Esophagus (tissue), 2 donors: ENCODE data around the gene MRPL58. TPM values are rescaled to one million over a fixed set of nuclear protein-coding genes. Genes with fewer than 3 reads are reported as not detected.

ENCODE experiments used
- H3K27ac ChIP-seq, 2 donors: one replicate each; pipeline ENCODE4 v1.5.1; 2013; ENCODE audit warnings: low read depth in 2 of 2, mild to moderate bottlenecking in 2 of 2, inconsistent platforms in 1 of 2, low read length in 1 of 2, moderate library complexity in 1 of 2
- H3K27me3 ChIP-seq, 2 donors: one replicate each; pipeline ENCODE4 v1.6.1; 2013; ENCODE audit warnings: low read length in 2 of 2, control low read depth in 1 of 2, mild to moderate bottlenecking in 1 of 2; ENCODE audit not compliant: insufficient read depth in 2 of 2, control insufficient read depth in 1 of 2
- H3K36me3 ChIP-seq, 2 donors: one replicate each; pipeline ENCODE4 v1.6.1; 2013; ENCODE audit warnings: low read length in 1 of 2; ENCODE audit not compliant: control insufficient read depth in 2 of 2, insufficient read depth in 2 of 2
- H3K4me1 ChIP-seq, 2 donors: one replicate each; pipeline ENCODE4 v1.6.1; 2013; ENCODE audit warnings: low read length in 1 of 2; ENCODE audit not compliant: control insufficient read depth in 2 of 2, insufficient read depth in 2 of 2
- H3K4me3 ChIP-seq, 2 donors: one replicate each; pipeline ENCODE4 v1.5.1; 2013; ENCODE audit warnings: low read length in 2 of 2, mild to moderate bottlenecking in 2 of 2, low read depth in 1 of 2, moderate library complexity in 1 of 2
- H3K9me3 ChIP-seq, 2 donors: one replicate each; pipeline ENCODE4 v1.6.1; 2013; ENCODE audit warnings: mild to moderate bottlenecking in 2 of 2, low read depth in 1 of 2, low read length in 1 of 2, moderate library complexity in 1 of 2; ENCODE audit not compliant: control insufficient read depth in 2 of 2, insufficient read depth in 1 of 2
- WGBS, 2 donors: extraction: QIAGEN DNeasy Blood & Tissue Kit; methylation state at CpG; one replicate each; pipeline ENCODE4 v1.1.7; 2013; 5-methylcytosine and 5-hydroxymethylcytosine counted together
- polyA plus RNA-seq, 2 donors: library from polyadenylated mRNA; stranded (reverse); fragments of 200-250 nt; gene quantifications; one replicate each; pipeline ENCODE4 v1.2.3, GENCODE V29; 2013
- donor health status: healthy with polysubstance abuse.
- donor health status: Bipolar disorder and iron deficiency.

MRPL58 gene
- polyA plus RNA-seq, 2 donors, result 31.8 to 42.4 TPM

DNA sequence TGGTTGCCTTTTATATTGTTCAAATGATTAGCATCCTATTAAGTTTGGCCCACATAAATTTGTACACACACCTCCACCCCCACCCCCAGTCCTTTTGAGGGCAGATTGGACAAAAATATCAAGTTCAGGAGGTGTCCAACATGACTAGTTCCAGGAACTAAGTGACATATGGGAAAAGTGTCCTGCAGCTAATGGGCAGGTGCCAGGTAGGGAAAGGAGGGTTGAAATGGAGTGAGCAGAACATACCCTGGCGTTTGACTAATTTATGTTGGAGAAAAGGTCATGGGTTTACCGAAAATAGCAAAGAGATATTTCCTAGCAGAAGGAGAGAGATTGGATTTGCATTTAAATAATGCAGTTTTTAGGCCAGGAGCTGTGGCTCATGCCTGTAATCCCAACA lies 39.5 kb downstream of the MRPL58 start:
- H3K4me1 ChIP-seq, result no peaks in the 10 kb centered on the region
- no peak overlapping the region for H3K27ac ChIP-seq
- H3K4me3 ChIP-seq, result no peak overlapping the region
- no peaks in the 10 kb centered on the region for H3K27me3 ChIP-seq
- no peaks in the 10 kb centered on the region for H3K9me3 ChIP-seq
- H3K36me3 ChIP-seq, result peaks cover 3 to 11% of the 10 kb centered on the region in 2 donors
- 80 to 86% methylated on average over 2 of the region's 2 CpGs for WGBS, 2 donors

DNA sequence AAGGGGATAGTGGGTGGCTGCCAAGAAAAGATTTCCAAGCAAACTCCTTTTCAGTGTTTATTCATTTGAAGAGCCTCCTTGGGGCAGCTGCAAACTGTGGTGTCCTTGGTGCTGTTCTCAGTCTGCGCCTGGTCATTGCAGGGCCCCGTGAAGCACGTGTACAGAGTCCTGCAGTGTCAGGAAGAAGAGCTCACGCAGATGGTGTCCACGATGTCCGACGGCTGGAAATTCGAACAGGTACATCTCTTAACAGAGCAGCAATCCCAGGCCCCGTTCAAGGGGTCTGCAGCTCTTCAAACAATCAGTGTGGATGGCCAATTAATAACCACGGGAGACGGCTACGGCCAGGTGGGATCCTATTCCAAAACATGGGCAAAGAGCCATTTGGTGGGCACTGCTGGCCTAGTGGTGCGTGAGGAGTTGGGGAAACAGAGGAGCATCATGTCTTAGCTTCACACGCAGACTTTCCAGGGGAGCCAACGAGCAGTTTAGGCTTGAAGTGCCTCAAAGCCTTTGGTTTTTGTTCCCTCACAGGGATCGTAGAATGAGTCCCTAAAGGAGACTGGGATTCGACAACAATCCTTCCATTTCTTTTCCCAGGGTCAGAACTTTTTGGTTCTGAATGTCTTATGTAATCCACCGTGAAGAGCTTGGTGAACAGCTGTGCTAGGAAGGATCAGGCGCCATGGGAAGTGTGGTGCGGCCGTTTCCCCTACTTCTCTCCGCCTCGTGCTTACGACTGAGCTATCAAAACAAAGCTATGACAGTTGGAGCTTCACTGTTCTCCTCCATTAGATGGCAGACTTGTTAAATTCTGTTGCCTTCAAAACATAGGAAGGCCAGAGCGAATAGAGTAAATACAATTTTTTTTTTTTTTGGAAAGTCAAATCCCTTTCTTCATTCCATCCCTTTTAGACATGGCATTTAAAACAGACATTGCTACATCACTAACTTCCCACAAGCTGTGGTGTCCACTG lies 47.2 kb downstream of the MRPL58 start:
- Histone ChIP-seq H3K27me3 (no peaks in the 10 kb centered on the region), H3K9me3 (no peaks in the 10 kb centered on the region), H3K4me1 (peaks cover 0 to 3% of the 10 kb centered on the region in 2 donors), H3K27ac (peak overlapping the region; percentile 2 to 72), H3K4me3 (no peak overlapping the region), H3K36me3 (peaks cover 10 to 24% of the 10 kb centered on the region in 2 donors)
- WGBS, 2 donors, result 65 to 68% methylated on average over 25 of the region's 25 CpGs

DNA sequence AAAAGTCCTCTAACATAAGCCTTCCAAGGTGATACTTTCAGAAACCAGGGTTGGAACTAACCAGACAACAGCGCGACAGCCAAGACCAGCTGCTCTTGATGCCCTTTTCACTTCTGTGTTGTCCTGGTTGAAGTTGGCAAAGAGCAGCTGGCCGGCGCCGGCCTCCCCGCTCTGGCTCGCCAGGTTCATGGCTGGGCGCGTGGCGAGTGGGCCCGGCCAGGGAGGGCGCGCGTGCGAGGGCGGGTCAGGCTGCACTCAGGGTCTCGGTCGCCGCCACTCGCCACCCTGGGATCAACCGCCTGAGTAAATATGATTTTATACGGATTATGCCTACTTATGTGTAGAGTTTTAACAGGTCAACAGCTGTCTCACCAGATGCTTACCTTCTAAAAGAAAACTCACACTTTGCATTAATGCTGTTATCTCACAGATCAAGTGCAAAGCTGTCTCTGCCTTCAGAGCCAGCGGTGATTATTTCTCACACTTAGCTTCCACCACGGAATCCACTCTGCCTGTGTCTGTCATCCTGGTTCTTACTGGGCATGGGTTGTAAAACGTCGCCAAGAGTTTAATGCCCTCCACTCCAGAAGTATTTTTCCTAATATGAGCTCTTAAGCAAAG lies 48.1 kb downstream of the MRPL58 start:
- peak overlapping the region in 1 of 2 donors; percentile 68 for H3K27ac ChIP-seq

DNA sequence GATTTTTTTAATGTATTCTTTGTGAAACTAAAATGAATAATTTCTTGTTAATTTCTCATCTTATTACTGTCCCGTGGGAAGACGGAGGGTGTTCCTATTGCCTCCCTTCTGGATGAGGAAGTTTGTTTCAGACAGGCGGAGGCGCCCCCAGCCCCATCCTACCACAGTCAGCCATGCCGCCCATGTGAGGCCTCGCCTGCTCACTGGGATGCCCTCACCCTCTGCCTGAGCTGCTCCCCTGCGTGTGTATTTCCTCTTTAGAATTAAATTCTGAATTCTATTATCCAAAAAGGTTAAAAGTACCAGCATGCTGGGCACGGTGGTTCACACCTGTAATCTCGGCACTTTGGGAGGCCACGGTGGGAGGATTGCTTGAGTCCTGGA lies 48.6 kb downstream of the MRPL58 start:
- H3K27me3 ChIP-seq, result no peaks in the 10 kb centered on the region
- no peak overlapping the region for H3K4me3 ChIP-seq
- H3K4me1 ChIP-seq, result peaks cover 0 to 3% of the 10 kb centered on the region in 2 donors
- peaks cover 10 to 31% of the 10 kb centered on the region in 2 donors for H3K36me3 ChIP-seq
- H3K27ac ChIP-seq, result no peak overlapping the region
- H3K9me3 ChIP-seq, result no peaks in the 10 kb centered on the region
- 95 to 97% methylated on average over 10 of the region's 10 CpGs for WGBS, 2 donors

More for the DNA sequence above, 48.1 kb downstream of the MRPL58 start:
- H3K4me3 ChIP-seq, result no peak overlapping the region
- no peaks in the 10 kb centered on the region for H3K9me3 ChIP-seq
- peaks cover 0 to 3% of the 10 kb centered on the region in 2 donors for H3K4me1 ChIP-seq
- peaks cover 10 to 31% of the 10 kb centered on the region in 2 donors for H3K36me3 ChIP-seq
- H3K27me3 ChIP-seq, result no peaks in the 10 kb centered on the region
- WGBS, 2 donors, result 94 to 96% methylated on average over 26 of the region's 26 CpGs

DNA sequence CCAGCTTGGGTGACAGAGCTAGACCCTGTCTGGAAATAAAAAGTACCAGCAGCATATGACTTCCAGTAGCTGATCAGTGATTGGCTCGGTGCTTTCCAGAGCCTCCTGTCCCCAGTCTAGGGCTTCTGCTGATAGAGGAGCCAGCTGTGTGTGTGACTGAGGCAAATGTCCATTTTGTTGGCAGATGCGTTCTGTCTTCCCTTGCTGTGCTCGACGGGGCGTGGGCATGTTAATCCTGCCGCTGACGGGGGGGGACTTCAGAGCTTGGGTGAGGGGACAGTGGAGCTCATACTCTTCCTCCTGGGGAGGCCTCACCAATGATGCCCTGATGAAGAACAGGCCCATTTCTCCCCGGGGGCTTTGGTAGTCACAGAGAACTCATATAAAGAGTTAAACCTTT lies 49.1 kb downstream of the MRPL58 start:
- H3K27ac ChIP-seq, result no peak overlapping the region
- peaks cover 10 to 31% of the 10 kb centered on the region in 2 donors for H3K36me3 ChIP-seq

DNA sequence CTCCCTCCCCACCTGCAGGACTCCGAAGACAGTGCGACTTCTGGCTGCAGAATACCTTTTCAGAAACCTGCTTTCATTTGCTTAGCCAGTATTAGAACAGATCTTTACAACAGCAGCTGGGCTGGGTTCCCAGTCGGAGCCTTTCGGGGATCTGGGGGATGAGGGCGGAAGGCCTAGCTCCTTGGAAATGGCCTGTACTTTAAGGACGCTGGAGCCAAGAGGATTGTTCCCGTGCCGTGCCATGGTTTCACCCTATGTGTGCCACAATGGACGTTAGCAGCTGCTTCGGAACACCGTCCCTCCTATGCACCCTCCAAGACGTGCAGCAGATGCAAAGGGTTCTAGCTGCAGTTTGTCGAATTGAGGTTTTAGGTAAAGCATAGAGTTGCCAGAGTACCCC lies 50.7 kb downstream of the MRPL58 start:
- Histone ChIP-seq H3K4me1 (peaks cover 0 to 7% of the 10 kb centered on the region in 2 donors), H3K9me3 (no peaks in the 10 kb centered on the region), H3K27ac (no peak overlapping the region), H3K4me3 (no peak overlapping the region), H3K27me3 (no peaks in the 10 kb centered on the region), H3K36me3 (peaks cover 10 to 31% of the 10 kb centered on the region in 2 donors)
- 89 to 93% methylated on average over 13 of the region's 13 CpGs for WGBS, 2 donors

More for the DNA sequence above, 49.1 kb downstream of the MRPL58 start:
- H3K4me1 ChIP-seq, result peaks cover 0 to 3% of the 10 kb centered on the region in 2 donors
- WGBS, 2 donors, result 85 to 87% methylated on average over 8 of the region's 8 CpGs
- no peaks in the 10 kb centered on the region for H3K9me3 ChIP-seq
- H3K4me3 ChIP-seq, result no peak overlapping the region
- H3K27me3 ChIP-seq, result no peaks in the 10 kb centered on the region

DNA sequence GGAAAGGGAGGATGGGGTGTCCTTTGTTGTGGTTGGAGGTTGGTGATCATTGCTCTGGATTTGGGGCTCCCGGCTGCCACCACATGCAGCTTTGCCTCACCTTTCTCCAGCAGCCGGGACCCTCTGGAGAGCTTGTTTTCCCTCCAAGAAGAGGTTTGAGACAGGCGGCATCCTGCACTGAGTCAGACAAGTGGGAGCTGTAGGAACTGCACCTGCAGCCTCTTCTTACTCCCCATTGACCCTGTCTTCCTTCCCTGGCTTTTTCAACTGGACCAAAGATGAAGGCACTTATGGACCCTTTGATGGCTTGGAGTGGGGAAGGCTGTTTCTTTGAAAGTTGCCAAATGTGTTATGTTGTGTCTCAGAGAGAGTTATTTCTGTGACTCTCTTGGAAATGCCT lies 51.2 kb downstream of the MRPL58 start:
- peaks cover 0 to 7% of the 10 kb centered on the region in 2 donors for H3K4me1 ChIP-seq
- H3K27ac ChIP-seq, result no peak overlapping the region
- no peaks in the 10 kb centered on the region for H3K27me3 ChIP-seq
- H3K36me3 ChIP-seq, result peaks cover 10 to 31% of the 10 kb centered on the region in 2 donors
- no peaks in the 10 kb centered on the region for H3K9me3 ChIP-seq
- 78 to 86% methylated on average over 3 of the region's 3 CpGs for WGBS, 2 donors
- no peak overlapping the region for H3K4me3 ChIP-seq

DNA sequence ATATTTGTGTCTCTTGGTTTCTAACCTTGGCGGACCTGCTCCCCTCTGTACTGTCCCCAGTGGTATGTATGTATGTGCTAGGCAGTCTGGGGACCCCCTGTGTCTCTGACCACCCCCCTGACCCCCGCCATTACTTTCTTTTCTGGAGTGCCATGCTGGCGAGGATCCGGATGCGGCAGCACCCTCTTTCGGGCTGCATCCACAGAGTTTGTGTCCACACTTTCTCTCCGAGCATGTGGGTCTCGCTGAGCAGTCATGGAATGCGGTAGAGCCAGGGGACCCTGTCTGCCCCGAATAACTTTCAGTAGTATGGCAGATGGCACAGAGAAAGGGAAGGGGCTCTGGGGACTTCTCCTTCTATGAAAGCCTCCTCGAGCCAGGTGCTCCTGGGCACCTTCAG lies 51.6 kb downstream of the MRPL58 start:
- WGBS, 2 donors, result 90 to 93% methylated on average over 11 of the region's 11 CpGs
- Histone ChIP-seq H3K9me3 (no peaks in the 10 kb centered on the region), H3K4me3 (no peak overlapping the region), H3K36me3 (peaks cover 10 to 31% of the 10 kb centered on the region in 2 donors), H3K27me3 (no peaks in the 10 kb centered on the region), H3K4me1 (peaks cover 0 to 7% of the 10 kb centered on the region in 2 donors), H3K27ac (no peak overlapping the region)

DNA sequence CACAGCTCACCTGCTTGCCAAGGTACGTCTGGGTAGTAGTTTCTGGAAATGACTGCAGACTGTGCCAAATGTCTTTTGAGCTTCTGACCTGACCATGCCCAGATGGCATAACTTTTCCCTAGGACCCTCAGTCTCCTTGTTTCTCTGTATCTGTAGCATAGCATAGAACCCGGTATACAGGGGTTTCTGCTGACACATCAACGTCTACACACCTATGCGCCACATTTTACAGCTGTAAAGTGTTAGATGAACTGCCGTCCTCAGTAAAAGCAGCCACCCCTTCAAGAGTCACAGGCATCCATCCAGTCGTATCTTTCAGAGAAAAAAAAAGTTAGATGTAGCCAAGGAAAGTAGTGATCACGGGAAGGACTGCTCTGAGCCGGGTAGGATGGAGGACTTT lies 52.0 kb downstream of the MRPL58 start:
- Histone ChIP-seq H3K9me3 (no peaks in the 10 kb centered on the region), H3K27me3 (no peaks in the 10 kb centered on the region), H3K4me1 (peaks cover 0 to 5% of the 10 kb centered on the region in 2 donors), H3K4me3 (no peak overlapping the region), H3K36me3 (peaks cover 10 to 28% of the 10 kb centered on the region in 2 donors), H3K27ac (no peak overlapping the region)
- 87 to 89% methylated on average over 8 of the region's 8 CpGs for WGBS, 2 donors
